Gastrocnemius medialis (tissue), 4 donors: ENCODE data around the gene AGPS.

ENCODE experiments used
- POLR2A ChIP-seq, 2 donors: fragments of 450-650 bp; IDR thresholded peaks; one replicate each; pipeline ENCODE4 v1.6.1; 2017; ENCODE audit warnings: antibody characterized with exemption in 2 of 2, mild to moderate bottlenecking in 2 of 2, moderate library complexity in 2 of 2
- TF ChIP-seq, protein P1 (sequence below), 5 experiments: fragments of 450-650 bp in 3 of 5; fragments of 200-600 bp in 2 of 5; sonication (generic) in 2 of 5; IDR thresholded peaks in 4 of 5; conservative IDR thresholded peaks in 1 of 5; 1 replicate in 4 of 5; 2 replicates in 1 of 5; pipeline ENCODE4 v1.5.1; 2016 to 2019; ENCODE audit warnings: antibody characterized with exemption in 5 of 5, mild to moderate bottlenecking in 3 of 5, moderate library complexity in 3 of 5

- TF ChIP-seq, protein P1, sequence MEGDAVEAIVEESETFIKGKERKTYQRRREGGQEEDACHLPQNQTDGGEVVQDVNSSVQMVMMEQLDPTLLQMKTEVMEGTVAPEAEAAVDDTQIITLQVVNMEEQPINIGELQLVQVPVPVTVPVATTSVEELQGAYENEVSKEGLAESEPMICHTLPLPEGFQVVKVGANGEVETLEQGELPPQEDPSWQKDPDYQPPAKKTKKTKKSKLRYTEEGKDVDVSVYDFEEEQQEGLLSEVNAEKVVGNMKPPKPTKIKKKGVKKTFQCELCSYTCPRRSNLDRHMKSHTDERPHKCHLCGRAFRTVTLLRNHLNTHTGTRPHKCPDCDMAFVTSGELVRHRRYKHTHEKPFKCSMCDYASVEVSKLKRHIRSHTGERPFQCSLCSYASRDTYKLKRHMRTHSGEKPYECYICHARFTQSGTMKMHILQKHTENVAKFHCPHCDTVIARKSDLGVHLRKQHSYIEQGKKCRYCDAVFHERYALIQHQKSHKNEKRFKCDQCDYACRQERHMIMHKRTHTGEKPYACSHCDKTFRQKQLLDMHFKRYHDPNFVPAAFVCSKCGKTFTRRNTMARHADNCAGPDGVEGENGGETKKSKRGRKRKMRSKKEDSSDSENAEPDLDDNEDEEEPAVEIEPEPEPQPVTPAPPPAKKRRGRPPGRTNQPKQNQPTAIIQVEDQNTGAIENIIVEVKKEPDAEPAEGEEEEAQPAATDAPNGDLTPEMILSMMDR (IDR thresholded peaks at IDR 0.05 in 4 of 5, conservative IDR thresholded peaks at IDR 0.05 in 1 of 5): no peak
- TF ChIP-seq POLR2A (IDR thresholded peaks at IDR 0.05): no peak
These were observed 48.3 kb upstream of the AGPS start for GRCh38 chr2:177344316-177344715.
